Dermis microvascular lymphatic vessel endothelial cell (primary cell): Measurements from ENCODE around the gene UNC13A. TPM values are rescaled to one million over a fixed set of nuclear protein-coding genes. Genes with fewer than 3 reads are reported as not detected.

Experiments
- DNase-seq, 2 donors: peaks; one replicate each; pipeline versions ENCODE4 v3.0.0 to v3.0.0-alpha.2; 2010; ENCODE audit warnings: low read depth in 2 of 2
- total RNA-seq: library from RNA; depleted of rRNA; stranded (reverse); fragments of >200 nt; gene quantifications from 2 replicates; pipeline ENCODE4 v1.2.1, GENCODE V29; 2014

UNC13A gene
- total RNA-seq, 1 donor from 2014 or later = 0.13 TPM

GRCh38 chr19:17671906-17672305 lies 16.2 kb downstream of the UNC13A start:
- DNase-seq = peak; percentile 16 to 54

GRCh38 chr19:17669419-17669818 lies 18.7 kb downstream of the UNC13A start:
- DNase-seq = no peak

GRCh38 chr19:17665058-17665457 lies 23.1 kb downstream of the UNC13A start:
- DNase-seq = no peak

- no peak for DNase-seq
Measured at GRCh38 chr19:17659996-17660395, 28.2 kb downstream of the UNC13A start.

GRCh38 chr19:17658666-17659065 lies 29.5 kb downstream of the UNC13A start:
- DNase-seq = no peak

GRCh38 chr19:17658240-17658639 lies 29.9 kb downstream of the UNC13A start:
- DNase-seq = no peak

- no peak for DNase-seq
Measured at GRCh38 chr19:17656970-17657369, 31.2 kb downstream of the UNC13A start.

GRCh38 chr19:17655751-17656472 lies 32.2 kb downstream of the UNC13A start:
- DNase-seq = no peak

GRCh38 chr19:17654993-17655392 lies 33.2 kb downstream of the UNC13A start:
- no peak for DNase-seq

- no peak for DNase-seq
Measured at GRCh38 chr19:17652627-17653026, 35.5 kb downstream of the UNC13A start.

GRCh38 chr19:17648786-17649185 lies 39.4 kb downstream of the UNC13A start:
- DNase-seq = no peak

GRCh38 chr19:17648097-17648660 lies 40.0 kb downstream of the UNC13A start:
- DNase-seq = no peak

- DNase-seq = no peak
Measured at GRCh38 chr19:17647071-17648020, 40.8 kb downstream of the UNC13A start.

- DNase-seq = no peak
Measured at GRCh38 chr19:17646441-17646840, 41.7 kb downstream of the UNC13A start.

GRCh38 chr19:17645339-17645963 lies 42.7 kb downstream of the UNC13A start:
- no peak for DNase-seq

- no peak for DNase-seq
Measured at GRCh38 chr19:17642656-17643055, 45.5 kb downstream of the UNC13A start.

- DNase-seq = no peak
Measured at GRCh38 chr19:17641846-17642245, 46.3 kb downstream of the UNC13A start.

GRCh38 chr19:17641181-17641580 lies 47.0 kb downstream of the UNC13A start:
- DNase-seq = no peak

- DNase-seq = no peak
Measured at GRCh38 chr19:17633700-17634099, 54.5 kb downstream of the UNC13A start.

- no peak for DNase-seq
Measured at GRCh38 chr19:17632577-17632976, 55.6 kb downstream of the UNC13A start.

GRCh38 chr19:17629760-17630159 lies 58.4 kb downstream of the UNC13A start:
- no peak for DNase-seq

- no peak for DNase-seq
Measured at GRCh38 chr19:17627921-17628320, 60.2 kb downstream of the UNC13A start.
